Measurements from ENCODE around the gene TRIM27.
"Not testable (repeated sequence)": the region's sequence is repeated elsewhere in the genome, so short reads cannot be mapped to it uniquely, and the experiment has no call there.

TRIM27 gene

GRCh38 chr6:28875191-28875747, 48.5 kb downstream of the TRIM27 start:
- TF ChIP-seq CTCF (IDR thresholded peaks at IDR 0.05; ENCODE audit: extremely low read depth, missing control alignments): no peak
- no peak for DNase-seq (ENCODE audit: low spot score)

- not testable (repeated sequence) for DNase-seq (ENCODE audit: low spot score)
These were observed 51.5 kb downstream of the TRIM27 start for GRCh38 chr6:28872157-28872817.

DNA sequence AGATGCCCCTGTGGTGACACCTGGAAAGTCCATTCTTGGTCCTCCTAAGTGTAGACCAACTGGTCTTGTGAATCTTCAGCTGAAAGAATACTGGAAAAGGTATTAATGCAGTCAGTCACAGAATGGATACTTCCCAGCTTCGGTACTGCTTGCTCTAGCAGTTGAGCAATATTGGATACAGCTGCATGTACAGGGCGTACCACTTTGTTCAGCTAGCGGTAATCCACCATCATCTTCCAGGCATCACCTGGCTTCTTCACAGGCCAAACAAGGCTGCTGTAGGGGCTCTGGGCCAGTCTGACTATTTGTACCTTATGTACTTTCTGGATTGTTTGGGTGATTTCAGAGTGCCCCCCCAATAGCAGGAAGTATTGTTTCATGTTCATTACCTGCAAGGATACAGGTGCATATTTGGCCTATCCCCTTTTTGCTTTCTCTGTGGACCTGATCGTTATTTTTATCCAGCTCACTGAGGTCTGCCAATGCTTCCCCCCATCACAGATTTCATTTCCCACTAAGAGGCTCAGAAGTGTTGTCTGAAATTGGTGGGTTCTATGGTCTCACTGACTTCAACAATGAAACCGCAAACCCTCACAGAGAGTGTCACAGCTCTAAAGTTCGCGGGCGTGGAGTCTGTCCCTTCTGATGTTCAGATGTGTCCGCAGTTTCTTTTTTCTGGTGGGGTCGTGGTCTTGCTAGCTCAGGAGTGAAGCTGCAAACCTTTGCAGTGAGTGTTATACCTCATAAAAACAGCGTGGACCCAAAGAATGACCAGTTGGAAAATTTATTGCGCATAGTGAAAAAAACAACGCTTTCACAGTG, 52.2 kb downstream of the TRIM27 start:
- no peak for TF ChIP-seq CTCF (IDR thresholded peaks at IDR 0.05; ENCODE audit: extremely low read depth, missing control alignments)
- DNase-seq (ENCODE audit: low spot score): no peak

- DNase-seq (ENCODE audit: low spot score): no peak
- no peak for TF ChIP-seq CTCF (IDR thresholded peaks at IDR 0.05; ENCODE audit: extremely low read depth, missing control alignments)
These were observed 54.9 kb downstream of the TRIM27 start for GRCh38 chr6:28868873-28869272.

DNA sequence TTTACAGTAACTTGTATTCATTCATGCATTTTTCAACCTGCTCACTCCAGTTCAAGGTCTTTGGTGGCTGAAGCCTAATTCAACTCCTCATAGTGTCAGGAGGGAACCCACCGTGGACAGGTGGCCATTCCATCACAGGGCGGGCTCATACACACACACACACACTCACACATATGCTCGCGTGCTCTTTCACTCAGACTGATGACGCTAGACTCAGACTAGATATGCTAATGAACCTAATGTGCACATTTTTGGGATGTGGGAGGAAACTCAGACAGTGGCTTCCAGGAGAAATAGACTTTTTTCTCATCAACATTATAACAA, 56.7 kb downstream of the TRIM27 start:
- peak; percentile 43 for DNase-seq (ENCODE audit: low spot score)
- TF ChIP-seq CTCF (IDR thresholded peaks at IDR 0.05; ENCODE audit: extremely low read depth, missing control alignments): no peak

- peak; percentile 48 for DNase-seq (ENCODE audit: low spot score)
These were observed 57.3 kb downstream of the TRIM27 start for GRCh38 chr6:28866205-28867085.

DNA sequence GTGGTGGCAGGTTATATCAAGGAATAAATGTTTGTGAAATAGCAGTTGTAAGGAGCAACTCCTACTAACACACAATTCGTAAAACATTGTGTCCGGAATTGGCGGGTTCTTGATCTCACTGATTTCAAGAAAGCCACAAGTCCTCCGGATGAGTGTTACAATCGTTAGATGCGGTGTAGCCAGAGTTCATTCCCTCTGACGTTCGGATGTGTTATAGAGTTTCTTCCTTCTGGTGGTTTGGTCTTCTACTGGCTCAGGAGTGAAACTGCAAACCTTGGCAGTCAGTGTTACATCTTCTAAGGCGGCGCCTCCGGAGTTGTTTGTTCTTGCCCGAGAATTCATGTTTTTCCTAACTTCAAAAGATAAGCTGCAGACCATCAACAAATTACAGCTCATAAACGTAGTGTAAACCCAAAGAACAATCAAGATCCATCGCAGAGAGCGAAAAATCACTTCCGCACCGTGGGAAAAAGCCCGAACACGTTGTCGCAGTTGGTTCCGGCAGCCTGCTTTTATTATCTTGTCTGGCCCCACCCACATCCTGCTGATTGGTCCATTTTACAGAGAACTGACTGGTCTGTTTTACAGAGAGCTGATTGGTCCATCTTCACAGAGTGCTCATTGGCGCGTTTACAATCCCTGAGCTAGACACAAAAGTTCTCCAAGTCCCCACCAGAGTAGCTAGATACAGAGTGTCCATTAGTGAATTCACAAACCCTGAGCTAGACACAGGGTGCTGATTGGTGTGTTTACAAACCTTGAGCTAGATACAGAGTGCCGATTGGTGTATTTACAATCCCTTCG, 58.2 kb downstream of the TRIM27 start:
- no peak for DNase-seq (ENCODE audit: low spot score)

More for the DNA sequence above, 58.2 kb downstream of the TRIM27 start:
- TF ChIP-seq CTCF (IDR thresholded peaks at IDR 0.05; ENCODE audit: extremely low read depth, missing control alignments): no peak

All from GM20000 (cell line).